Iris pigment epithelial cell (primary cell): Measurements from ENCODE around the gene ANK3.

Source experiments
- DNase-seq: peaks from one replicate; pipeline ENCODE4 v3.0.0-alpha.2; 2011; ENCODE audit warnings: low read depth

Gene ANK3

DNA sequence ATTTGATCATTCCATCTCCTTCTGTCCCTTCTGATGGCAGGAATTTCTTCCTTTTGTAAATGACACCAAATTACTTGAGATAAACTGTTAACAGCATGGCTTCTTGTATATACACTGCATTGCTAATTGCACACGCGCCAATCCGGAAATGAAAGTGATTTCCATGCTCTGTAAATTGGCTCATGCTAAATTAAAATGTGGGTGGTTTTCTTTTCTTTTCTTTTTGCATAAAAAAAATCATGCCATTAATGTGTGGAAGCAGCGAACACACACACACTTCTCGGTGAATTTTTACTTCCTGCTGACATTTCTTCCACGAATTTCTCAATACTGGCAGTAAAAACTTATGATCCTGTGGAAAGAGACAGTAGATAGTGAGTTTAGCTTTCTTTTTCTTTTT, 360.2 kb downstream of the ANK3 start:
- DNase-seq: no peak

DNA sequence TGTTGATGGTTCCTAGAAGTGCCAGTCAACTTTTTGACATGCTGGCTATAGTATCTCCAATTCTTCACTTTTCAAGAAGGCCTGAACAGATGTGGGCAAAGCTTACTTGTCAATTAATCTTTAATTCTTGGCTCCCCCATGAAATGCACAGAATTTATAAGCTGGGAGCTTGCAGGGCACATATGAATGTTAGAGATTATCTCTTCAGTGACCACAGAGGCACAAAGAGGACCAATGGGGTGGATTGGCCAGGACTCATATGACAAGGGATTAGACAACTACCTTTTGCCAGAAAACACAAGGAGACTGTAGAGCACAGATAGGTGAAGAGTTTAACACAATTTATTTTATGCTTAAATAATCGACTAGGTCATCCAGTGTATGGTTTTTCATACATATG, 361.6 kb downstream of the ANK3 start:
- DNase-seq: no peak

DNA sequence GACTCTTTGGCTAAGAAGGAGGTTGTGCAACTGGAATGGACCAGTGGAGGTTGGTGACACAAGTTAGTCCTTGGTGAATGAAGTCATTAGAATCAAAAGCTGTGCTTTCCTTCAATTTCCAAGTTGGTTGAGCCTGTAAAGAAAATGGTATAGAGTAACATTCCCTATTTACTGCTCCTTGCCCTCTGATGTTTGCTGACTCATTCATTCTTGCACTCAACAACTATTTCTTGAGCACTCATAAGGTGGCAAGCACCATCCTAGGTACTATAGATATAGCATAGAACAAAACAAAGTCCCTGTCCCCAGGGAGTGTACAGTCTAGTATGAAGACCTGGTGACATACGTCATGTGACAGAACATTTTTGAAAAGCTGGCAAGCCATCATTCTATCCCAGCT, 364.4 kb downstream of the ANK3 start:
- no peak for DNase-seq

DNA sequence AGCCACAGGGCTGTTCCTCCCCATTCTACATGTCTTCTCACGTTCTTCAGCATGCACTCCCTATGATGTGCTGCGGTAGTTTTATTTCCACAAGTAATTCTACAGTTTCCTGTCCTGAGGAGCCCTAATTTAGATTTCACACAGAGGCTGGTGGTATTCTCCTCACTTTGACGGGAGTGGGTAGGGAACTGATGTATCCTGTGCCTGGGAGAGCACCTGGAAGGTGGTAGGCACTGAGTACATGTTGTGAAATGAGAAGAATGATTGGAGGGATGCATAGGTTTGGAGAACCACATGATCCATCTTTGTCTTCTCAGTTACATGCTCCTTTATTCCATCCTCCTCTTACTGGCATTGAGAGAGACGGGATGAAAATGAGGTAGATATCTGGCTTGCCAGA, 365.2 kb downstream of the ANK3 start:
- no peak for DNase-seq

DNA sequence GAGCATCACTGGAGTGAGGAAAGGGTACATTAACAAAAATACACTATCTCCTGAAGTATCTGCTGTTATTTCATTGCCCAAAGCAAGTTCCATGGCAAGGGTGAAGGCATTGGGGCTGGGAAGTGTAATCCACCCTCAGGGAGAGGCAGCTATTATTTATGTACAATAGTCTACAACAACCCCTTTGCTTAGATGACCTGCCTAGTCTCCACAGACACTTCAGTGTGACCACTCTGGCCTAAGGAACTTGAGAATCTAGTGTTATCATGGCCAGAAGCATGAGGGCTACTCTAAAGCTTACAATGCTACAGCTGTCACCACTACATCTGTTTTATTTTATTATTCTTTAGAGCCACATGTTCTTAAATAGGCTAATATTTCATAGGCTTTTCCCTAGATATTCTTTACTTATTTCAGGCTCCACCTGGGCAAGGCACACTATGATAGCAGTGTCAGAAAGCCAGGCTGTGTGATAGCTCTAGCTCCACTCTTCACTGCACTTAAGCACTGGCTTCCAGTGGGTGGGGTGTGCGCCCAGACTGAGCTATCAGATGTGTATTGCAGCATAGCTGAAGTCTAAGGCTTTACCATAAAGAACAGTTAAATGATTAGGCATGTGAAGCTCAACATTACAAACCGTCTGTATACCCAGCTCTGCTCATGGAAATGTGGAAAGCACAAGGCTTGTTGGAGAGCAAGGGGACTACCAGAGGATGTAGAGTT, 366.4 kb downstream of the ANK3 start:
- no peak for DNase-seq

DNA sequence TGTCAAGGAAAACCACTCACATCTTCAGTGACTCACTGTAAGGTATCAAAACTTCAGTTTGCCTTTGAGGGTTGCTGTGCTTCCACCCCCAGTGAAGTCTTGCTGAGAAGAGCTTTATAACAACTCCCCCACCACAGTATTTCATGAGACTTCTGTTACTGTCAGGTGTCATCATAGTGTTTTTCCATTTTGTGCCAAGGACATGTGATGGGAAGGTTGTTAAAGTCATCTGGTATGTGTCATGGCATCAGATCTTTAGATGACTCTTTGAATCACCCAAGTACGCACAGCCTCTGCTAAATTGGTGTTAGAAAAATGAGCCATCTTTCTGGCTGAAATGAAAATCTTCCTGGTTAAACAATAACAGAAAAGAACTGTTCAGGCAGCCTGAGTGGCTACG, 368.3 kb downstream of the ANK3 start:
- DNase-seq: no peak

DNA sequence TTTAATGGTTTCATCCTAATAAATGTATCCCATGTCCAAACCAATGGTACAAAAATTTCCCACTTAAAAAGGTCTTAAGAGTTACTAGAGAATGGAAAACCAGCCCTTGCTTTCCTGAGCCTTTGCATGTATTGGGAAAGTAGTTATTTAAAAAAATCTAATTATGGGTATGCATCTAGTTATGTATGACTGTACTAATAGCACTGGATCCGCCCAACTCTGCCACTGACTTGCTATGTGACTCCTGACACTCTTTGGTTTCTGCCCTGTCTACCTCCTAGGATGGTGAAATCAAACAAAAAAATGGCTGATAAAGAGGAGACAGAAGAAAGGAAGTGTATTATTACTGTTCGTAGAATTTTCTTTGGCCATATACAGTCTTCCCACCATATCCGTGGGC, 372.9 kb downstream of the ANK3 start:
- DNase-seq: no peak

DNA sequence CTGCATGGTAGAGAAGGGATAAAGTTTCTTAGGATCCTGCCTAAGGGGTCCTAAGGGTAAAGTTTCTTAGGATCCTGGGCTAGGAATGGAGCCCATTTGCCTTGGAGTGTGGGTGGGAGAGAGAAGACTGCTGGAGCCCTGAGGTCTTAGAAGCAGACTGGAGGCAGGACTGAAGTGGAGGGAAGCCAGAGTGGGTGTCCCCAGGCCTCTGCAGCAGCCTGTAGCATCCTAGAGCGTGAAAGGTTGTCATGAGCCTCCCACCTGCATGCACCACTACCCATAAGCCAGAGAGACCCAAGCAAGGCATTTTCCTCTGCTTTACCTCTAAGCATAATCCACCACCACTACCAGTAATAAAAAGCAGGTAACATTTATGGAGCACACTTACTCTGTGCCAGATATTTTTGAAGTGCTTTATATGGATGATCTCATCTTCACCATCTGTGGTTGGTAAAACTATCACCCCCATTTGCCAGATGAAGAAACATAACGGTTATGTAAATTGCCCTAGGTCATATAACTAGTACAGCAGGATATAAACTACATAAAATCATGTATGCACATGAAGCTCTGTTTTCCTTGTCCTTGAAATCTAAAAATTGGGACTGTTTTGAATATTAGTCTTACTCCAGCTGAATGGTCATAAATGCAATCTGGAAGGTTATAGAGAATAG, 379.8 kb downstream of the ANK3 start:
- no peak for DNase-seq

DNA sequence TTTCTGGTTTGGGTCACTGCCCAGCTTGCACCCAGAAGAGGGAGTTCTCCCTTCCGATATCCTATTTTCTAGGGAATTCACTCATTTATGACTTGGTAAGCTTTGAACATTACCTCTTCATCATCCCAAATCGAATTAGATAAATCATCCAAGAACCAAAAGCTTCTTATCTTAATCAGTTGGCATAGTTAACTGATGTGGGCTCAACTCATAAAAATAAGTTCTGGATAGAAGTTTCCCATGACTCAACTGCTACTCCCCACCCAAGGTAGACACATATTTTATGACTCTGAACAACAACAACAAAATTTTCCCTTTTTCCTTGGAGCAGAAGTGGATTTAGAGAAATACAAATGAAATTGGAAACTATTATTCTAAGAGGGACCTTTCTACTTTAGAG, 380.4 kb downstream of the ANK3 start:
- DNase-seq: no peak

DNA sequence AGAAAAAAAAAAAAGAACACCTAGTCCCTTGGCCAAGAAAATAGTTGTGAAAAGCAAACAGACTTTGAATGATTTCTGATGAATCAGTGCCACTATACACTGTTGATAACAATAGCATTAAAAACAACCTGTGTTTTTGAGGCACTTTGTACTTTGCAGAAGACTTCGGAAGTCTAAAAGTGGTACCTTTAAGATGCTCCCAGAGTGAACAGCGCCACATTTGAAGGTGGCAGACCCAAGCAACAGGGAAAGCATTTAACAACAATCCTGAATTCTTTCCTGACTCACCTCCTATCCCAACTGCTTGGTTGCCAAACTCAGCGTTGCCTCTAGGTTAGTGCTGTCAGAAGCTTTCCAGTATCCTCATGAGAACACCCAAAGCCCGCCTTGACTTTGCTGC, 380.9 kb downstream of the ANK3 start:
- no peak for DNase-seq

DNA sequence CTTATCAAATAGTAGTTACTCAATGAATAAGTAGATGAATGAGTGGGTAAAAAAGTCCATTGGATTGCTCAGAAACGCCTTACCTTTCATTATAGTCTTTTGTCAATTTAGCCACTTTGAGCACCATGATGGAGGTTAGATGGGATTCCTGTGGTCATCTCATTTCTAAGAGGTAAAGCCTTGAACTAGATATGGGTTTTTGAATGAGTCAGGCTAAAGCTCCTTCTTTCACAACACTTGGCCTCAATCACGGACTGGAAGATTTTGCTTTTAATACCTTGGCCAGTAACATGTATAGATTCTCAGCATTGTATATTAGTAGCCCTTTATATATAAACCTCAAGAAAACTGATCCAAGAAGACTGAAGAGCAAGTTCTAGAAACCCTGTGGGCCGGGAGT, 383.6 kb downstream of the ANK3 start:
- peak; percentile 83 for DNase-seq

DNA sequence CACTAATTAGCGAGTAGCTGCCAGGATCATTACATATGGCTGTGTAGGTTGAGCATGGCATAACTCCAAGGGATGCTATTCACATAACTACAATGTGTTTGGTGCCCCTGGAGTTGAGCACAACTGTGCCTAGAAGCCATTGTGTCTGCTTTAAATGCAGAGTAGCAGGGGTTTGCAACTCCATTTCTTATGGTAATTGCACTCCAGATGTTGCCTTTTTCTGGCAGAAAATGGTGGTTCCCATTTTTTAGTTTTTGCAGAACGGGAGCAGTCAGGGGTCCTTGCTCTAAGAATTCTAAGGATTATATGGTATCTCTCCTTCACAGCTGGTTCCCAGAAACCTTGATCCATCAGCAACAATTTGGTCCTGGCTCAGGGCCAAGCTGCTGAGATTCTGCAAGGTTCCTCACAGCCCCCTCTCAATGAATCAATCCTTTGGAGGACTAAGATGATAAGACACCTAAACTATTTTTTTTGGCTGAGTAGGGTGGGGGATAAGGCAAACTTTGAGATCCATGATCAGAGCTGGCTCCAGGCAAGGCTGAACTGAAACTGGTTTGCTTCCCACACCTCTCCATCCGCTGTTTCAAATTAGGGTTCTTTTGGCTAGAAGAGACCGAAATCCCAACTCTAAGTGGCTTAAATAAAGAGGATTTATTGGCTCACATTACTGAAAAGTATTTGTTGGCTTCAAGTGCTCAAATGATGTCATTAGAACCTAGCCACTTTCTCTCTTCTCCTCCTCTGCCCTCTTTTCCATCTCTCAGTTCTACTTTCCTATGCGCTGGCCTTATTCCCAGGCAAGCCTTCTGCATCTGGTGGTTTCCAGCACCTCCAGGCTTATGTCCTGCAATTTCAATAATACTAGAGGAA, 385.8 kb downstream of the ANK3 start:
- DNase-seq: no peak

DNA sequence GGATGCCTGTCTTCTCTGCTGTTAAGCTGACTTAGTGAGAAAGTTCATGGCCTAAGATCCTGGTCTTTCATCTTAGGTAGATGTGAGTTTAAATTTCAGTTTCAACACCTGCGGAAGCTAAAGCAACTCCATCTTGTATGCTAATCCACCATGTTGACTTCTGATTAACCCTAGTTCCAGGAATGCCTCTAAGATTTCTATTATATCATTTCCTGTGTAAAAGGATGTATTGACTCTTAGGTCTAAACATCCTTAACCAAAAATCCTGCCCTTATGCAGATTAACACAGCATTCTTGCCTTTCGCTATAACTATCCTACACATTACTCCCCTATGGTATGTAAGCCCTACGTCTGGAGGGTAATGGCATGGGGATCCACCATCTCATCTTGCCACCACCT, 388.9 kb downstream of the ANK3 start:
- DNase-seq: no peak

DNA sequence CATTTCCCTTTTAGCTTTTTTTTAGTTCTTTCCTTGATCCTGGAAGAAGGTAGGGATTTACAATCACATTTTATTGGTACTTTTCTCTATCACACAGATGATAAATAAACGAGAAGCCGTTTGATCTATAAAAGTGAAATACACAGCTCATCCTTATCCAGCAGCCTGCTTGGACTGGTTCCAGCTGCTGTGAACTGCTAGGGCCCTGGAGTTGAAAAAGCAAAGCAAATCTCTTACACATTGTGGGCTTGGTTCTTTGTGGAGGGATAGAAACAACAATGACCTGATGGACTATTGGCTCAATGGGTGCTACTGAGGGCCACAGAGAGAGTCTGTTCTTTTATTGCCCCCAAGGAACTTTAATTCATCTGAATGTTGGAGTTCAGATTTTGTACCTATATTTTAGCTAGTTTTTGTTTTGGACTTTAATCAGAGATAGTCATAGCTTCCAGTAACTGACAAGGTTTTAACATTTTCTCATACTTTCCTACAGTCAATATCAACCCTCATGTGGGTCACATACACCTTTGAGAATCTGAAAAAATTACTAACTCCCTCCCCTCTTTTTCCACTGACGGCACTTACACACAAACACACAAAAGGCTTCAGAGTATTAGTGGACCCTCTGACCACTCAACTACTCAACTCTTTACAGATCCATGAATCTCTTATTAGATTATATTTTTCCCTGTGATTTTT, 391.7 kb downstream of the ANK3 start:
- DNase-seq: peak; percentile 52

DNA sequence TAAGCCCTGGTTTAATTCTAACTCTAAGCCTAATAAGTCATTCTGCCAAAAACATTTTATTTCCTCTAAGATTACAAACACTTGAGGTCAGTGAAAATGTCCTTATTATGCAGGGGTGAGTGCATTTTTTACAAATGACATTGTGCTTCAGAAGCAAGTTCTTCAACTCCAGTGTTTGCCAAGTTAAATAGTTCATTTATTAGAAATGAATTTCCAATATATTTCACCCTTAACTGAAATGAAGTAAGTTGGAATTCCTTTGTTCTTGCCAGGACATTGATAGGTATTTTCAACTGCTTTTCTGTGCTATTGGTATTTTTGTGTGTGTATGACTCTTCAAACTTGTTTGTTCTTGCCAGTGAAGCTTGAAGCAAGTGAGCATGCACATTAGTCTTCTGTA, 393.8 kb downstream of the ANK3 start:
- DNase-seq: peak; percentile 52

DNA sequence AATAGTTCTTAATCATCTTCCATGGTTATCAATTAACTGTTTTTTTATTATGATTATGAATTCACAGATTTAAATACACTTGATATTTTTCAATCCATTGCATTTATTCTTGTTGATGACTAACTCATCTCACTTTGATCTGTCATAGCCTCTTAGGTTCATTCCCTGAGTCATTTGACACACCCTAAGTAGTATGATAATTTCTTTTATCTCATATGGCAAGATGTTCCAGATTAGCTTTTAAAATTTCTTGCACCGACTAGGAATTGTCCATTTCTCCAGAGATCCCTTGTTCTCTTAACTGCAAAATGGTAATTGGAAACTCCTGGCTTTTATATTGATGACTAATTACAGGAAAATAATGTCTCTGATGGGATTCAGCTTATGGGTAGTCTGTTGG, 395.7 kb downstream of the ANK3 start:
- peak; percentile 48 for DNase-seq

DNA sequence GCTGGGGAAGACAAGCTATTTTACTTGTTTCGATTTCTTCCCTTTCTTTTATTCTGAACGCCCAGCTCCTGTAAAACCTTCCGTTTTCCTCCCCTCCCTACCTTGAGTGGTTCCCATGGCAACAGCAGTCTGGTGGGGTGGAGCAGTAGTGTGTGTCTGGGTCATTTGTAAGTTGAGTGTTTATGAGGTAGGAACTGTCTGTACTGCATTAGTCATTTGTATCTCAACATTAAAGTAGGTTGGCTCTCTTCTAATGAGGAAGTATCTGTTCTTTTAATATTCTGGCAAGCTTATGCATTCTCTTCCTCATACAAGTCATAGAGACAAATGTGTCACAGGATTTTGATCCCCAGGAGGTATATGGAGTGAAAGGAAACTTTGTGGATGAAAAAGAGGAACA, 398.0 kb downstream of the ANK3 start:
- peak; percentile 90 for DNase-seq

DNA sequence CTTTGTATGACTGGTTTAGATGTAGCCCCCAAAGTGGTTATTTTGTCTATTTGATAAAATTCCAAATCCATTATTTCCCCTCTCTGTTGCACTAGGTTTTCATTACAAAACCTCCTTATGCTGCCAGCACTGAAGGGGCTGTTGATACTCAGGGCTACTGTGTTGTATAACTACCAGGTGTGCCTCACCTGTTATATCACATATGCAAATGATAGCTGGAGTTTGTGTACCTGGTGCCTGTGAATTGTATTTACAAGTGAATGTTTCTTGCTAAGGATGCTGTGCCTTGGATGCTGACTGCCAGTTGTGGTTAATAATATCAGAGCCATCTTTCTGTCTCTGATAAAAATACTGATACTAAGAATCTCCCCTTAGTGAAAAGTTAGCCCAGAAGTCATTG, 398.6 kb downstream of the ANK3 start:
- no peak for DNase-seq

DNA sequence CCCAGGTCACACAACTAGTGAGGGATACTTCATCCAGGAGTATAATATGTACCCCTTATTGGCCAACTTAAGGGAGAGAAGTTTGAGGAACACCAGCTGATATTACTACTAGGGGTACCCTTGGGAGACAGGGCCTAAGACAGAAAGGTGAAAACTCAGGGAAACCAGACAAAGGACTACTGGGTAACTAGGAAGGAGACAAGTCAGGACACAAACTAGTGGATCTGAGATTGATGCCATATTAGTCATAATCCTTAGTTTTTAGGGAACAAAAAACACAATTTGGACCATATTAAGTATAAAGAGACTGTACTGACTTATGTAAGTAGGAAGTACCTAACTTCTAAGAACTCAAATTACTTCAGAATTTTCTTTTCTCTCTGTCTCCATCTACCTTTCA, 404.0 kb downstream of the ANK3 start:
- no peak for DNase-seq

DNA sequence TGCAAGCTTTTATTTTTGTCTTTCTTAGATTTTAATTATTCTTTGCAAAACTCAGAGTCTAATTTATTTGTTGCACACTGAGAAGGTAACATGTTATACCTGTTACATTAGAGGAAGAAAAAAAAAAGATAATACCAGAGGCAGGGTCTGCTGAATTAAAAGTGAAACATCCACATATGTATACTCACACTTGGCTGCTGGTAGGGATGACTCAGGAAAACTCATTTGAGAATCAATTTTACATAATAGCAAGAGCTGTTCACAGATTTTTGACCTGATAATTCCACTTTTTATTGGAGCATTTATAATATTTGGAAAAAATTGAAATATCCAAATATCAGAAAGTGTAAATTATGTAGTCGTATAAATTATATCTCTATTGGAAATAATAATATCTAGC, 405.3 kb downstream of the ANK3 start:
- DNase-seq: peak; percentile 32

DNA sequence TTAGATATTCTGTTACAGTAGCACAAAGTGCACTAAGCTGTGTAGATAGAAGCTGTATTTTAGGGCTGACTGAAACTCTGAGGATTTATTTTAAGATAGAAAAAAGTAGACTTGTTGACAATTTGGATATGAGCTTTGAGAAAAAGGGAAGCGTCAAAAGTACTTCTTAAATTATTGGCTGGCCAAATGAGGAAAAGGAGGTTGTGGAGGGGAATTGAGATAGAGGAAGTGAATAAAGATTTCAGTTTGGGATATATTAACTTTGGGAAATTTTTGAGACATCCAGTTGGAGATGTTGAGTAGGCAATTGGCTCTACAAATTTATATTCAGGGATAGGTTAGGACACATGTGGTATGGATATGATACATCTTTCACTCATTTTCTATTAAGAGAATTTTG, 409.3 kb downstream of the ANK3 start:
- DNase-seq: no peak

DNA sequence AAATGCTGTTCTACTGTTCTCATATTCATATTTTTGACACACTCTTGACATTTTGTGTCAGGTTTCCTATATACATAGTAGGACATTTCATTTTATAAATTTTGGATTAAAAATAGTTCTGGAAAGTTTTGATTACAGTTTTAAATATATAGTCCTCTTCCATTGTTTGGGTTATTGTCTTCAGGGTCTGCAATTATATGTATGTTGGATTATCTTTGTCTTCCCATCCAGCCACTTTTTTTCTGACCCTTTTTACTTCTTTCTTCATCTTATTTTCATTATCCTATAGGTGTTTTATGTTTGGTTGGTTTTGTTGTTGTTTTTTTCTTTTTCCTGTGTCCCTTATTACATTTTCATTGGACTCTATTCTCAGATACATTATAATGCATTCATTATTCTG, 412.2 kb downstream of the ANK3 start:
- DNase-seq: no peak

DNA sequence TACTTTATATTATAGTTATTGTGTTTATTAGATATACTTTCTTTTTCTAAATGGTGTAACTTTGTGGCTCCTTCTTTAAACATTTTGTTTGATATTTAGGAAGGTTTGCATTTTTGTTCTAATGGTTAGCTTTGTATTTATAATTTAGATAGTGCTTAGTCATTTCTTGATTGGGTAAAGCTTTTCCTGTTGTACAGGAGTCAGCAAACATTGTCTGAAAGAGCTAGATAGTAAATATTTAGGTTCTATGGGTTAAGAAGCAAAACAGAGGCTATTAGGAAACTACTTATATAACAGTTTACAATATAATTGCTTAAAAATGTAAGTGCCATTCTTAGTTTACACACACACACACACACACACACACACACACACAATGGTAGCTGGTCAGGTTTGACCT, 412.8 kb downstream of the ANK3 start:
- peak; percentile 16 for DNase-seq
